ENCODE data around the gene RPL36.

Gene RPL36

GRCh38 chr19:5666921-5667610 lies 23.0 kb upstream of the RPL36 start:
- DNase-seq, result no peak
- H3K27ac Mint-ChIP-seq, result peak overlapping the region; percentile 82 to 84
- peaks cover 31% of the 10 kb centered on the region for H3K4me1 Mint-ChIP-seq
- ATAC-seq, result no peak
- H3K4me3 Mint-ChIP-seq, result no peak overlapping the region
- H3K27me3 Mint-ChIP-seq, result no peaks in the 10 kb centered on the region
- no peaks in the 10 kb centered on the region for H3K9me3 Mint-ChIP-seq

GRCh38 chr19:5667751-5668271 lies 22.3 kb upstream of the RPL36 start:
- no peak for DNase-seq
- Mint-ChIP-seq H3K27ac (peak overlapping the region; percentile 60 to 84), H3K9me3 (no peaks in the 10 kb centered on the region), H3K4me1 (peaks cover 31% of the 10 kb centered on the region), H3K27me3 (no peaks in the 10 kb centered on the region), H3K4me3 (no peak overlapping the region)
- no peak for ATAC-seq

- Mint-ChIP-seq H3K4me3 (no peak overlapping the region), H3K27me3 (no peaks in the 10 kb centered on the region), H3K9me3 (peaks cover 0 to 5% of the 10 kb centered on the region in 2 donors), H3K27ac (peak overlapping the region in 1 of 2 donors; percentile 21), H3K4me1 (peaks cover 31% of the 10 kb centered on the region)
- no peak for DNase-seq
- ATAC-seq, result no peak
These were observed 20.9 kb upstream of the RPL36 start for GRCh38 chr19:5669212-5669611.

GRCh38 chr19:5671600-5671999 lies 18.5 kb upstream of the RPL36 start:
- Mint-ChIP-seq H3K9me3 (peaks cover 0 to 5% of the 10 kb centered on the region in 2 donors), H3K27me3 (no peaks in the 10 kb centered on the region), H3K4me3 (no peak overlapping the region), H3K4me1 (peaks cover 15% of the 10 kb centered on the region), H3K27ac (peak overlapping the region in 1 of 2 donors; percentile 74)
- DNase-seq (no peak), ATAC-seq (no peak)

- Mint-ChIP-seq H3K4me3 (no peak overlapping the region), H3K4me1 (peaks cover 5% of the 10 kb centered on the region), H3K9me3 (peaks cover 0 to 5% of the 10 kb centered on the region in 2 donors), H3K27ac (peak overlapping the region in 1 of 2 donors; percentile 28), H3K27me3 (no peaks in the 10 kb centered on the region)
- no peak for ATAC-seq
- DNase-seq, result no peak
These were observed 17.2 kb upstream of the RPL36 start for GRCh38 chr19:5672708-5673459.

GRCh38 chr19:5673752-5674151 lies 16.3 kb upstream of the RPL36 start:
- no peak for ATAC-seq
- Mint-ChIP-seq H3K4me3 (no peak overlapping the region), H3K27ac (no peak overlapping the region), H3K4me1 (peaks cover 5% of the 10 kb centered on the region), H3K9me3 (peaks cover 0 to 5% of the 10 kb centered on the region in 2 donors), H3K27me3 (no peaks in the 10 kb centered on the region)
- no peak for DNase-seq

GRCh38 chr19:5674714-5675113 lies 15.4 kb upstream of the RPL36 start:
- peaks cover 0 to 5% of the 10 kb centered on the region in 2 donors for H3K9me3 Mint-ChIP-seq
- peak overlapping the region in 1 of 2 donors; percentile 20 for H3K27ac Mint-ChIP-seq
- no peak overlapping the region for H3K4me3 Mint-ChIP-seq
- no peak for DNase-seq
- H3K4me1 Mint-ChIP-seq, result peaks cover 15% of the 10 kb centered on the region
- ATAC-seq, result no peak
- H3K27me3 Mint-ChIP-seq, result no peaks in the 10 kb centered on the region

- DNase-seq, result no peak
- H3K27me3 Mint-ChIP-seq, result no peaks in the 10 kb centered on the region
- H3K4me3 Mint-ChIP-seq, result no peak overlapping the region
- peak overlapping the region in 1 of 2 donors; percentile 59 for H3K27ac Mint-ChIP-seq
- peaks cover 29% of the 10 kb centered on the region for H3K4me1 Mint-ChIP-seq
- H3K9me3 Mint-ChIP-seq, result peaks cover 0 to 5% of the 10 kb centered on the region in 2 donors
- ATAC-seq, result no peak
These were observed 13.9 kb upstream of the RPL36 start for GRCh38 chr19:5676105-5676771.

- no peak overlapping the region for H3K4me3 Mint-ChIP-seq
- peak overlapping the region in 1 of 2 donors; percentile 59 for H3K27ac Mint-ChIP-seq
- ATAC-seq, result no peak
These were observed 13.4 kb upstream of the RPL36 start for GRCh38 chr19:5676772-5677105.

GRCh38 chr19:5677136-5677535 lies 13.0 kb upstream of the RPL36 start:
- Mint-ChIP-seq H3K4me1 (peaks cover 38% of the 10 kb centered on the region), H3K27me3 (no peaks in the 10 kb centered on the region), H3K27ac (peak overlapping the region; percentile 6 to 92), H3K9me3 (peaks cover 0 to 5% of the 10 kb centered on the region in 2 donors), H3K4me3 (no peak overlapping the region)
- ATAC-seq (no peak), DNase-seq (no peak)

More at GRCh38 chr19:5676772-5677105, 13.4 kb upstream of the RPL36 start:
- Mint-ChIP-seq H3K27me3 (no peaks in the 10 kb centered on the region), H3K9me3 (peaks cover 0 to 5% of the 10 kb centered on the region in 2 donors), H3K4me1 (peaks cover 34% of the 10 kb centered on the region)
- DNase-seq, result no peak

GRCh38 chr19:5677580-5677979 lies 12.5 kb upstream of the RPL36 start:
- ATAC-seq (no peak), DNase-seq (no peak)
- H3K4me3 Mint-ChIP-seq, result peak overlapping the region in 1 of 2 donors; percentile 22
- H3K9me3 Mint-ChIP-seq, result peaks cover 0 to 5% of the 10 kb centered on the region in 2 donors
- H3K4me1 Mint-ChIP-seq, result peaks cover 42% of the 10 kb centered on the region
- no peaks in the 10 kb centered on the region for H3K27me3 Mint-ChIP-seq
- H3K27ac Mint-ChIP-seq, result peak overlapping the region; percentile 6 to 92

- Mint-ChIP-seq H3K4me1 (peaks cover 42% of the 10 kb centered on the region), H3K4me3 (no peak overlapping the region), H3K9me3 (peaks cover 0 to 5% of the 10 kb centered on the region in 2 donors), H3K27me3 (no peaks in the 10 kb centered on the region), H3K27ac (no peak overlapping the region)
- ATAC-seq, result no peak
- no peak for DNase-seq
These were observed 11.9 kb upstream of the RPL36 start for GRCh38 chr19:5678071-5678718.

- Mint-ChIP-seq H3K9me3 (no peaks in the 10 kb centered on the region), H3K27ac (peak overlapping the region; percentile 93 to 96), H3K4me3 (peak overlapping the region; percentile 83 to 99), H3K4me1 (peaks cover 42% of the 10 kb centered on the region), H3K27me3 (no peaks in the 10 kb centered on the region)
- ATAC-seq (no peak), DNase-seq (no peak)
These were observed 10.6 kb upstream of the RPL36 start for GRCh38 chr19:5679289-5680083.

- H3K27ac Mint-ChIP-seq, result peak overlapping the region; percentile 93 to 96
- H3K9me3 Mint-ChIP-seq, result no peaks in the 10 kb centered on the region
- DNase-seq (no peak), ATAC-seq (no peak)
- H3K4me3 Mint-ChIP-seq, result peak overlapping the region; percentile 83 to 99
- no peaks in the 10 kb centered on the region for H3K27me3 Mint-ChIP-seq
- peaks cover 42% of the 10 kb centered on the region for H3K4me1 Mint-ChIP-seq
These were observed 10.0 kb upstream of the RPL36 start for GRCh38 chr19:5680084-5680436.
